ENCODE data around the gene PROK1. TPM values are rescaled to one million over a fixed set of nuclear protein-coding genes. Genes with fewer than 3 reads are reported as not detected.

Gene PROK1
- total RNA-seq, 4 donors from 2014 or later = 0.34 to 1.9 (median 0.78) TPM; not detected in 1

- no peak for DNase-seq (ENCODE audit: low spot score in 2 of 2)
- TF ChIP-seq POLR2A (IDR thresholded peaks at IDR 0.05) (no peak), CTCF (IDR thresholded peaks at IDR 0.05) (no peak)
- no peak overlapping the region for H3K4me3 ChIP-seq (ENCODE audit: low read depth, poor library complexity, severe bottlenecking)
- intact Hi-C loops (cut with DNase I; ENCODE audit: low total_unique reads) = no loop called here
- 81 to 84% methylated on average over 3 of the region's 3 CpGs for WGBS, 2 donors
Measured at GRCh38 chr1:110477967-110478640, 27.2 kb downstream of the PROK1 start.

- no peak for TF ChIP-seq POLR2A (IDR thresholded peaks at IDR 0.05)
- TF ChIP-seq CTCF (IDR thresholded peaks at IDR 0.05) = no peak
- intact Hi-C loops (cut with DNase I; ENCODE audit: low total_unique reads) = no loop called here
- no peak overlapping the region for H3K4me3 ChIP-seq (ENCODE audit: low read depth, poor library complexity, severe bottlenecking)
- DNase-seq (ENCODE audit: low spot score in 2 of 2) = no peak
- 95 to 97% methylated on average over 7 to 8 of the region's 8 CpGs for WGBS, 2 donors
Measured at GRCh38 chr1:110478886-110479285, 27.9 kb downstream of the PROK1 start.

- no peak for TF ChIP-seq POLR2A (IDR thresholded peaks at IDR 0.05)
- TF ChIP-seq CTCF (IDR thresholded peaks at IDR 0.05) = no peak
- intact Hi-C loops (cut with DNase I; ENCODE audit: low total_unique reads) = no loop called here
- no peak for DNase-seq (ENCODE audit: low spot score in 2 of 2)
- no peak overlapping the region for H3K4me3 ChIP-seq (ENCODE audit: low read depth, poor library complexity, severe bottlenecking)
- 70 to 79% methylated on average over 4 of the region's 4 CpGs for WGBS, 2 donors
Measured at GRCh38 chr1:110480356-110481096, 29.6 kb downstream of the PROK1 start.

- TF ChIP-seq CTCF (IDR thresholded peaks at IDR 0.05) (no peak), POLR2A (IDR thresholded peaks at IDR 0.05) (no peak)
- H3K4me3 ChIP-seq (ENCODE audit: low read depth, poor library complexity, severe bottlenecking) = no peak overlapping the region
- WGBS, 2 donors = 60 to 62% methylated on average over 12 of the region's 12 CpGs
- no peak for DNase-seq (ENCODE audit: low spot score in 2 of 2)
- intact Hi-C loops (cut with DNase I; ENCODE audit: low total_unique reads) = no loop called here
Measured at GRCh38 chr1:110481968-110482623, 31.1 kb downstream of the PROK1 start.

GRCh38 chr1:110482662-110483307, 31.8 kb downstream of the PROK1 start:
- whole genome bisulfite sequencing, 2 donors = 58 to 59% methylated on average over 17 to 18 of the region's 18 CpGs
- intact Hi-C loops (cut with DNase I; ENCODE audit: low total_unique reads) = no loop called here
- H3K4me3 ChIP-seq (ENCODE audit: low read depth, poor library complexity, severe bottlenecking) = no peak overlapping the region
- no peak for DNase-seq (ENCODE audit: low spot score in 2 of 2)
- TF ChIP-seq POLR2A (IDR thresholded peaks at IDR 0.05) (no peak), CTCF (IDR thresholded peaks at IDR 0.05) (no peak)
